ENCODE results near the gene SRP19. TPM values are rescaled to one million over a fixed set of nuclear protein-coding genes. Genes with fewer than 3 reads are reported as not detected.

The SRP19 gene
- total and polyA plus RNA-seq, 10 donors, result 29.9 to 90.5 (median 53.7) TPM

GRCh38 chr5:112917453-112917995 lies 56.4 kb downstream of the SRP19 start:
- H3K27me3 ChIP-seq (replicated peaks in 1 of 7), result no peaks in the 10 kb centered on the region
- intact Hi-C loops (cut with DNase I; ENCODE audit: low total_unique reads), result loop anchor here (10.0 kb wide), 1 partner anchor 63 kb away; no protein-coding TSS in a partner anchor
- peaks cover 32 to 90% (median 76%) of the 10 kb centered on the region in 6 donors for H3K4me1 ChIP-seq
- peaks cover 0 to 68% (median 18%) of the 10 kb centered on the region in 6 donors for H3K36me3 ChIP-seq
- TF ChIP-seq POLR2A (IDR thresholded peaks at IDR 0.05), result no peak
- TF ChIP-seq, protein P1, sequence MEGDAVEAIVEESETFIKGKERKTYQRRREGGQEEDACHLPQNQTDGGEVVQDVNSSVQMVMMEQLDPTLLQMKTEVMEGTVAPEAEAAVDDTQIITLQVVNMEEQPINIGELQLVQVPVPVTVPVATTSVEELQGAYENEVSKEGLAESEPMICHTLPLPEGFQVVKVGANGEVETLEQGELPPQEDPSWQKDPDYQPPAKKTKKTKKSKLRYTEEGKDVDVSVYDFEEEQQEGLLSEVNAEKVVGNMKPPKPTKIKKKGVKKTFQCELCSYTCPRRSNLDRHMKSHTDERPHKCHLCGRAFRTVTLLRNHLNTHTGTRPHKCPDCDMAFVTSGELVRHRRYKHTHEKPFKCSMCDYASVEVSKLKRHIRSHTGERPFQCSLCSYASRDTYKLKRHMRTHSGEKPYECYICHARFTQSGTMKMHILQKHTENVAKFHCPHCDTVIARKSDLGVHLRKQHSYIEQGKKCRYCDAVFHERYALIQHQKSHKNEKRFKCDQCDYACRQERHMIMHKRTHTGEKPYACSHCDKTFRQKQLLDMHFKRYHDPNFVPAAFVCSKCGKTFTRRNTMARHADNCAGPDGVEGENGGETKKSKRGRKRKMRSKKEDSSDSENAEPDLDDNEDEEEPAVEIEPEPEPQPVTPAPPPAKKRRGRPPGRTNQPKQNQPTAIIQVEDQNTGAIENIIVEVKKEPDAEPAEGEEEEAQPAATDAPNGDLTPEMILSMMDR (IDR thresholded peaks at IDR 0.05 in 8 of 11, conservative IDR thresholded peaks at IDR 0.05 in 3 of 11), result no peak
- no peak for TF ChIP-seq POLR2AphosphoS5 (IDR thresholded peaks at IDR 0.05)
- no peaks in the 10 kb centered on the region for H3K9me3 ChIP-seq
- no peak overlapping the region for H3K27ac ChIP-seq
- WGBS, 5 donors, result 93 to 98% (median 96%) methylated on average over 2 of the region's 2 CpGs
- H3K4me3 ChIP-seq, result no peak overlapping the region
- no peak for DNase-seq

- Histone ChIP-seq H3K36me3 (peaks cover 0 to 68% (median 18%) of the 10 kb centered on the region in 6 donors), H3K27ac (peak overlapping the region in 3 of 8 donors; percentile 35 to 64 (median 48)), H3K27me3 (replicated peaks in 1 of 7) (no peaks in the 10 kb centered on the region), H3K4me3 (peak overlapping the region in 1 of 8 donors; percentile 16), H3K4me1 (peaks cover 38 to 90% (median 80%) of the 10 kb centered on the region in 6 donors), H3K9me3 (no peaks in the 10 kb centered on the region)
- TF ChIP-seq POLR2A (IDR thresholded peaks at IDR 0.05) (no peak), POLR2AphosphoS5 (IDR thresholded peaks at IDR 0.05) (no peak)
- TF ChIP-seq, protein P1 (IDR thresholded peaks at IDR 0.05 in 8 of 11, conservative IDR thresholded peaks at IDR 0.05 in 3 of 11), result no peak
- intact Hi-C loops (cut with DNase I; ENCODE audit: low total_unique reads), result loop anchor here (10.0 kb wide), 1 partner anchor 63 kb away; no protein-coding TSS in a partner anchor
- WGBS, 5 donors, result 91 to 97% (median 95%) methylated on average over 3 of the region's 3 CpGs
- no peak for DNase-seq
Measured at GRCh38 chr5:112918136-112918535, 57.0 kb downstream of the SRP19 start.

DNA sequence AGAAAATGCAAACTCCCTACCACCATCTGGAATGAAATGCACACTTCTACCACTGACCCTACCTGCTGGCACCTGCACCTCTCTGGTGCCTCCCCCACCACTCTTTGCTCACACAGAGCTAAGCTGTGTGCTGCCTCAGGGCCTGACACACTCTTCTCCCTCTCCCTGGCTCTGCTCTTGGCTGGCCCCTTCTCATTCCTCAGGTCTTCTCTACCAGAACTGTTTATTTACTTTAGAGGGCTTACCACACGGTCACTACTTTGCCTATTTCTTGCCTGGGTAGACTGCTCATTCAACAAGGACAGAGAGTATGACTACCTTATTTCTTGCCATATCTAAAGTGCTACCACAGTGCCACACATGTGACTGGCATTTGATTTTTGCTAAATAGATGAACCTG lies 57.6 kb downstream of the SRP19 start:
- H3K4me1 ChIP-seq, result peaks cover 40 to 91% (median 84%) of the 10 kb centered on the region in 6 donors
- H3K27ac ChIP-seq, result peak overlapping the region in 3 of 8 donors; percentile 35 to 64 (median 48)
- intact Hi-C loops (cut with DNase I; ENCODE audit: low total_unique reads), result loop anchor here (10.0 kb wide), 1 partner anchor 64 kb away; no protein-coding TSS in a partner anchor
- no peaks in the 10 kb centered on the region for H3K27me3 ChIP-seq (replicated peaks in 1 of 7)
- peak overlapping the region in 1 of 8 donors; percentile 16 for H3K4me3 ChIP-seq
- TF ChIP-seq, protein P1 (IDR thresholded peaks at IDR 0.05 in 8 of 11, conservative IDR thresholded peaks at IDR 0.05 in 3 of 11), result no peak
- H3K9me3 ChIP-seq, result no peaks in the 10 kb centered on the region
- H3K36me3 ChIP-seq, result peaks cover 0 to 65% (median 18%) of the 10 kb centered on the region in 6 donors
- no peak for DNase-seq
- WGBS, 5 donors, result 79 to 93% (median 84%) methylated on average over 1 of the region's 1 CpG

Other genes with a start within 250 kb of the SRP19 start
- 10 to 100 TPM; 37.9 to 83.0 (median 58.5) TPM for gene APC, start 123.4 kb upstream of the SRP19 start, total RNA-seq
- gene APC, start 123.4 kb upstream of the SRP19 start, polyA plus RNA-seq, result 1 to 10 TPM; 2.1 to 6.2 (median 2.5) TPM
- gene REEP5, start 60.9 kb downstream of the SRP19 start, total RNA-seq, result 10 to 100 TPM; 56.1 to 84.8 (median 66.1) TPM
- 10 to 100 TPM; 25.3 to 39.2 (median 34.2) TPM for gene REEP5, start 60.9 kb downstream of the SRP19 start, polyA plus RNA-seq
- gene DCP2, start 115.5 kb downstream of the SRP19 start, total RNA-seq, result 100 to 1,000 TPM in 2 of 7 donors, 10 to 100 TPM in 5; 76.6 to 110 (median 80.8) TPM
- 10 to 100 TPM; 17.5 to 19.8 (median 18.0) TPM for gene DCP2, start 115.5 kb downstream of the SRP19 start, polyA plus RNA-seq